H1 (cell line): ENCODE data around the gene PHETA1. TPM values are rescaled to one million over a fixed set of nuclear protein-coding genes. Genes with fewer than 3 reads are reported as not detected.

Experiments used
- EP300 ChIP-seq, 2 experiments: IDR thresholded peaks; 1 replicate in 1 of 2; 2 replicates in 1 of 2; pipeline ENCODE4 v1.6.1; 2011 to 2012; ENCODE audit warnings: low read depth in 2 of 2, low read length in 2 of 2, mild to moderate bottlenecking in 2 of 2, borderline replicate concordance in 1 of 2, inconsistent platforms in 1 of 2, moderate library complexity in 1 of 2
- MAFK ChIP-seq: IDR thresholded peaks from 2 replicates; pipeline ENCODE4 v1.6.1; 2012; ENCODE audit warnings: low read depth, mild to moderate bottlenecking, improper control_type of control experiment, low read length
- NRF1 ChIP-seq: IDR thresholded peaks from 2 replicates; pipeline ENCODE4 v1.6.1; 2011; ENCODE audit warnings: mild to moderate bottlenecking, low read depth, low read length, improper control_type of control experiment
- TEAD4 ChIP-seq: IDR thresholded peaks from 2 replicates; pipeline ENCODE4 v1.6.1; 2012; ENCODE audit warnings: low read depth, low read length, inconsistent platforms, mixed read lengths
- polyA plus RNA-seq, 7 experiments: library from polyadenylated mRNA; depleted of rRNA in 3 of 7; stranded (reverse) in 5 of 7; unstranded in 2 of 7; fragments of >200 nt in 5 of 7; fragments of 200-250 nt in 2 of 7; gene quantifications; 1 replicate in 5 of 7; 2 replicates in 1 of 7; 4 replicates in 1 of 7; pipeline versions ENCODE4 v1.2.1 to v1.2.3, GENCODE V29; 2011 to 2013; ENCODE audit warnings: missing spikeins in 2 of 7, mixed read lengths in 2 of 7
- total RNA-seq: library from RNA; stranded (reverse); fragmentation: NEBNext Ultra II Directional; extraction: Animal tissue kit (Norgen Biotek cat#: 25700); gene quantifications from 2 replicates; pipeline ENCODE4 v1.2.1, GENCODE V29; 2021

The PHETA1 gene
- total and polyA plus RNA-seq, 2 of the 8 experiments (the other 6 are each of a cell fraction or from before 2014, with no cell fraction given), result 5.2 to 12.3 TPM

GRCh38 chr12:111349748-111350520, 19.0 kb downstream of the PHETA1 start (continued):
- TF ChIP-seq EP300 (IDR thresholded peaks at IDR 0.05; ENCODE audit: borderline replicate concordance in 1 of 2, low read depth in 2 of 2, low read length in 2 of 2) (no peak), TEAD4 (no peak), NRF1 (no peak), MAFK (no peak)
- TF ChIP-seq, all 59 proteins: peak for 0
